AG04449 (cell line): ENCODE data around the gene ITPK1.

Experiments used
- CTCF ChIA-PET: fragments of 350-600 bp; formaldehyde crosslinking; extraction: SDS; loops from one replicate; lab custom pipeline; 2021; ENCODE audit warnings: antibody characterized with exemption; lab: Yijun Ruan, JAX
- POLR2A ChIA-PET: fragments of 400-600, 350-600 bp; formaldehyde crosslinking; extraction: SDS; loops from one replicate; lab custom pipeline; 2020; ENCODE audit warnings: antibody characterized with exemption, inconsistent platforms; lab: Yijun Ruan, JAX
- DNase-seq: peaks from one replicate; pipeline ENCODE4 v3.0.0-alpha.2; 2010; ENCODE audit warnings: low read depth, low spot score
- H3K4me3 ChIP-seq: 2 replicates; pipeline ENCODE4 v1.5.1; 2011; ENCODE audit warnings: low read depth, mild to moderate bottlenecking, control low read depth, low read length
- TF ChIP-seq, protein P1 (sequence below): IDR thresholded peaks from one replicate; pipeline ENCODE4 v1.5.1; 2011; ENCODE audit warnings: mild to moderate bottlenecking, moderate library complexity, low read length, control low read depth, inconsistent platforms; ENCODE audit not compliant: insufficient read depth; ENCODE audit errors: missing control alignments

Gene ITPK1

DNA sequence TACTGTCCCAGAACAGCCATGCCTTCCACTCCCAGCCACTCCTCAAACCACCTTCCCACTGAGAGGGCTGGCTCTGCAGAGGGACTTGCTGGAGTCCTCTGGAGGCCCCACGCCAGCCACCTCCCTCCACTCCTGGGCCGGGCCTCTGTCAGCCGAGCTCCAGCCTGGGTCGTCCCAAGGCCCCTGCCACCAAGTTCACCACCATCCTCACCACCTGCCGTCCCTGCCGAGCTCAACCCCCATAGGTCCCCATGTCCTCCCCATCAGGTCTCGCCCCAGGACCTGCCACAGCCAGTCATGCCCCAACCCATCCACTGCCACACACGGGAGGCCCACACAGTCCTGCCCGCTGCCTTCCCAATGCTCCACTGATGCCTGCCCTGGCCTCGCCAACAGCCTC lies 39.0 kb downstream of the ITPK1 start:
- ChIA-PET CTCF (interaction anchor here (1.3 to 7.6 kb wide), 2 partner anchors 36 to 125 kb away, joined by 3 to 63 read pairs; partner anchors contain the start of gene ITPK1), POLR2A (no interaction called here)
- no peak overlapping the region for H3K4me3 ChIP-seq
- TF ChIP-seq, protein P1, sequence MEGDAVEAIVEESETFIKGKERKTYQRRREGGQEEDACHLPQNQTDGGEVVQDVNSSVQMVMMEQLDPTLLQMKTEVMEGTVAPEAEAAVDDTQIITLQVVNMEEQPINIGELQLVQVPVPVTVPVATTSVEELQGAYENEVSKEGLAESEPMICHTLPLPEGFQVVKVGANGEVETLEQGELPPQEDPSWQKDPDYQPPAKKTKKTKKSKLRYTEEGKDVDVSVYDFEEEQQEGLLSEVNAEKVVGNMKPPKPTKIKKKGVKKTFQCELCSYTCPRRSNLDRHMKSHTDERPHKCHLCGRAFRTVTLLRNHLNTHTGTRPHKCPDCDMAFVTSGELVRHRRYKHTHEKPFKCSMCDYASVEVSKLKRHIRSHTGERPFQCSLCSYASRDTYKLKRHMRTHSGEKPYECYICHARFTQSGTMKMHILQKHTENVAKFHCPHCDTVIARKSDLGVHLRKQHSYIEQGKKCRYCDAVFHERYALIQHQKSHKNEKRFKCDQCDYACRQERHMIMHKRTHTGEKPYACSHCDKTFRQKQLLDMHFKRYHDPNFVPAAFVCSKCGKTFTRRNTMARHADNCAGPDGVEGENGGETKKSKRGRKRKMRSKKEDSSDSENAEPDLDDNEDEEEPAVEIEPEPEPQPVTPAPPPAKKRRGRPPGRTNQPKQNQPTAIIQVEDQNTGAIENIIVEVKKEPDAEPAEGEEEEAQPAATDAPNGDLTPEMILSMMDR: no peak
- no peak for DNase-seq

DNA sequence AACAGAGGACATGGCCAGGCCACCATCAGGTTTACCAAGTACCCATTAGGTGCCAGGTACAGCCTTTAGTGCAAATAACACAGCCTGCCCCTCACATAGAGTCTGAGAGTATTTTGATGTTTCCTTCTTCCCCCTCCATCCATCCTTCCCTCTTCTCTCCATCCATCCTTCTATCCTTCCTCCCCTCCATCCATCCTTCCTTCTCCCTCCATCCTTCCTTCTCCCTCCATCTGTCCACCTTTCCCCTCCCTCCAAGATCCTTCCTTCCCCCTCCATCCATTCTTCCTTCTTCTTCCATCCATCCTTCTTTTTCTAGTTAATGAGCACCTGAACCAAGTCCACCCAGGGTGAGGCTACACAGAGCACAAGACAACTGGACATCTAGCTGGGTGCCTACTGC lies 39.8 kb downstream of the ITPK1 start:
- TF ChIP-seq, protein P1: no peak
- CTCF ChIA-PET: interaction anchor here (1.3 to 7.6 kb wide), 2 partner anchors 37 to 124 kb away, joined by 3 to 63 read pairs; partner anchors contain the start of gene ITPK1
- DNase-seq: no peak
- H3K4me3 ChIP-seq: no peak overlapping the region
- POLR2A ChIA-PET: no interaction called here

DNA sequence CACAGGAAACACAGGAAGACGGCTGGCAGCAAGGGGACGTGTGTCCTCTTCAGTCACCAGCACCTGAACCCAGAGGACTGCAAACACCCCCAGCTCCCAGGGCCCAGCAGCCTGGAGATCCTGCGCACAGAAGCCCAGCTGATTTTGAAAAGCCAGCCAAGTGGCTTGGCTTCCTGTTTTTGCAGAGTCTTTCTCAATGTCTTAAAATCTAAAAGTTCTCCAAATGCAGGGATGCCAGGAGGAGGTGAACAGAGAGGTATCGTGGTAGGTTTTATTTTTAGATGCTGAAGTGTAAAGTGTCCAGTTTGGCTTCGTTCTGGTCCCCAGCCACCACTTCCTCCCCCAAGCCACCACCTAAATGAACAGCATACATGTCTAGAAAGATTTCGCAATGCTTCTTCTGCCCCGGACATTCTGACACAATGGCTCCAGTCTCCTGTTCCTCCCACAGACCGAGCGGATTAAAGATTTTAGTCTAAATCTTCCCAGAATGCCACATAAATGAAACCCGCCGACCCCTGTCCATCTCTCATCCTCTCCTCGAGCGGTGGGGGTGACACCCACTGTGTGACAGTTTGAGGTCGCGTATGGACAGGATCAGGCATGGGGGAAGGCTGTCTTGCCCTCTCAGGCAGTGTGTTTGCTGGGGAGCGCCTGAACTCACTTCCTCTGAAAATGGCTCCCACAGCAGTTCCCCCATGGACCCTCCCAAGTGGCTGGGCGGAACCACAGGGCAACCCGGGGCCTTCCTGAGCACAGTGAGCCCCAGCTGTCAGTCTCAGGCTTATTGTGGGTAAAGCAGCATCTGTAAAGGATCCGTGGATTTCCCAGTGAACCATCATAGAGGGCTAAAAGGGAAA lies 41.6 kb downstream of the ITPK1 start:
- TF ChIP-seq, protein P1: no peak
- CTCF ChIA-PET: no interaction called here
- DNase-seq: no peak
- POLR2A ChIA-PET: no interaction called here
- no peak overlapping the region for H3K4me3 ChIP-seq

DNA sequence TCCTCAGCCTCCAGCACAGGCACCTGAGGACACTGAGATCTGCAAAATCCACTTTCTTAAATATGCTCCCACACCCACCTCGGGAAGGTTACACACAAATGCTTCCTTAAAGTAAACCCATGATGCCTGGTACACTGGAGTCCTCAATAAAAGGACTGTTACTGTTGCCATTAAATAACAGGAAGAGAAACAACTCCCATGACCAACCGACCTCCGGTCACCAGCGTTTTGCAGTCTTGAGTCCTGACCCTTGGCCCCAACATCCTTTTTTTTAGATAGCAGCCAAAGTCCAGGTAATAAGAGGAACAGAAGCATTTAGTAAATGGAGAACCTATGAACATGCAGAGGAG lies 42.4 kb downstream of the ITPK1 start:
- POLR2A ChIA-PET: no interaction called here
- CTCF ChIA-PET: interaction anchor here (0.8 kb wide), 1 partner anchor 39 kb away, joined by 3 read pairs; no protein-coding TSS in a partner anchor
- TF ChIP-seq, protein P1: no peak
- no peak for DNase-seq
- no peak overlapping the region for H3K4me3 ChIP-seq

DNA sequence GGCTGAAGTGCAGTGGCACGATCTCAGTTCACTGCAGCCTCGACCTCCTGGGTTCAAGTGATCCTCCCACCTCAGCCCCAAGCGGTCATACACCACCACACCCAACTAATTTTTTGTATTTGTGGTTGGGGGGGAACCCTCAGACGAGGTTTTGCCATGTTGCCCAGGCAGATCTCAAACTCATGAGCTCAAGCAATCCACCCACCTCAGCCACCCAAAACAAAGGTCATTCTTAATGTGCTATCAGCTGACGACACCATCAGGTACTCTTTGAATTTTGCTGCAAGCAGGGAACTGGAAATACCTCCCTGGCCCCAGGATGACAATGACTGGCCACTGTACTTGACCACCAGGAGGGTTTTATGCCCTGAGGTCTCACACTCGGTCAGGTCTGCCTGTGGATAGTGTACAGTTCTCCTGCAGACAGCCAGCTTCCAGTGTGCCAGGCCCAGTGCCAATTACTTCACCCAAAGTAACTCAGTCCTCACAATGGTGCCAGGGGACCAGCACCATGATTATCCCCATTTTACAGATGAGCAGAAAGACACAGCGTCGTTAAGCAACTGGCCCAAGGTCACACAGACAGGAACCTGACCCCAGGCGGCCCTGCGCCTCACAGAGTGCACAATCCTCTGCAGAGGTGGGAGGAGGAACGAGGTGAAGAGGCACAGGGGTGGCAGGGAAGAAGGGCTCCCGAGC lies 42.9 kb downstream of the ITPK1 start:
- CTCF ChIA-PET: interaction anchor here (0.8 kb wide), 1 partner anchor 40 kb away, joined by 3 read pairs; no protein-coding TSS in a partner anchor
- no peak for DNase-seq
- TF ChIP-seq, protein P1: no peak
- no peak overlapping the region for H3K4me3 ChIP-seq
- POLR2A ChIA-PET: no interaction called here

- no peak overlapping the region for H3K4me3 ChIP-seq
- POLR2A ChIA-PET: no interaction called here
- DNase-seq: no peak
- CTCF ChIA-PET: no interaction called here
- TF ChIP-seq, protein P1: no peak
These were observed 47.0 kb downstream of the ITPK1 start for GRCh38 chr14:93068711-93069110.
